ENCODE measurements around the gene PBX1.

PBX1 gene

GRCh38 chr1:164692420-164692819 is 133.4 kb downstream of the PBX1 start:
- Histone ChIP-seq H3K36me3 (no peaks in the 10 kb centered on the region), H3K4me3 (ENCODE audit: low read depth in 1 of 2, low read length in 1 of 2) (no peak overlapping the region), H3K27ac (no peak overlapping the region), H3K9me3 (no peaks in the 10 kb centered on the region), H3K4me1 (ENCODE audit: control insufficient read depth in 1 of 2, insufficient read depth in 1 of 2, low read depth in 1 of 2, low read length in 1 of 2) (no peaks in the 10 kb centered on the region), H3K27me3 (no peaks in the 10 kb centered on the region)
- TF ChIP-seq, protein P1, sequence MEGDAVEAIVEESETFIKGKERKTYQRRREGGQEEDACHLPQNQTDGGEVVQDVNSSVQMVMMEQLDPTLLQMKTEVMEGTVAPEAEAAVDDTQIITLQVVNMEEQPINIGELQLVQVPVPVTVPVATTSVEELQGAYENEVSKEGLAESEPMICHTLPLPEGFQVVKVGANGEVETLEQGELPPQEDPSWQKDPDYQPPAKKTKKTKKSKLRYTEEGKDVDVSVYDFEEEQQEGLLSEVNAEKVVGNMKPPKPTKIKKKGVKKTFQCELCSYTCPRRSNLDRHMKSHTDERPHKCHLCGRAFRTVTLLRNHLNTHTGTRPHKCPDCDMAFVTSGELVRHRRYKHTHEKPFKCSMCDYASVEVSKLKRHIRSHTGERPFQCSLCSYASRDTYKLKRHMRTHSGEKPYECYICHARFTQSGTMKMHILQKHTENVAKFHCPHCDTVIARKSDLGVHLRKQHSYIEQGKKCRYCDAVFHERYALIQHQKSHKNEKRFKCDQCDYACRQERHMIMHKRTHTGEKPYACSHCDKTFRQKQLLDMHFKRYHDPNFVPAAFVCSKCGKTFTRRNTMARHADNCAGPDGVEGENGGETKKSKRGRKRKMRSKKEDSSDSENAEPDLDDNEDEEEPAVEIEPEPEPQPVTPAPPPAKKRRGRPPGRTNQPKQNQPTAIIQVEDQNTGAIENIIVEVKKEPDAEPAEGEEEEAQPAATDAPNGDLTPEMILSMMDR (IDR thresholded peaks at IDR 0.05): no peak

- Histone ChIP-seq H3K4me3 (ENCODE audit: low read depth in 1 of 2, low read length in 1 of 2) (no peak overlapping the region), H3K36me3 (no peaks in the 10 kb centered on the region), H3K27ac (no peak overlapping the region), H3K4me1 (ENCODE audit: control insufficient read depth in 1 of 2, insufficient read depth in 1 of 2, low read depth in 1 of 2, low read length in 1 of 2) (no peaks in the 10 kb centered on the region), H3K9me3 (no peaks in the 10 kb centered on the region), H3K27me3 (no peaks in the 10 kb centered on the region)
- TF ChIP-seq, protein P1 (IDR thresholded peaks at IDR 0.05): no peak
These were observed 134.8 kb downstream of the PBX1 start for GRCh38 chr1:164693564-164694359.

GRCh38 chr1:164694505-164694904 is 135.5 kb downstream of the PBX1 start:
- Histone ChIP-seq H3K4me1 (ENCODE audit: control insufficient read depth in 1 of 2, insufficient read depth in 1 of 2, low read depth in 1 of 2, low read length in 1 of 2) (no peaks in the 10 kb centered on the region), H3K27ac (no peak overlapping the region), H3K36me3 (no peaks in the 10 kb centered on the region), H3K9me3 (no peaks in the 10 kb centered on the region), H3K4me3 (ENCODE audit: low read depth in 1 of 2, low read length in 1 of 2) (no peak overlapping the region), H3K27me3 (no peaks in the 10 kb centered on the region)
- TF ChIP-seq, protein P1 (IDR thresholded peaks at IDR 0.05): no peak

DNA sequence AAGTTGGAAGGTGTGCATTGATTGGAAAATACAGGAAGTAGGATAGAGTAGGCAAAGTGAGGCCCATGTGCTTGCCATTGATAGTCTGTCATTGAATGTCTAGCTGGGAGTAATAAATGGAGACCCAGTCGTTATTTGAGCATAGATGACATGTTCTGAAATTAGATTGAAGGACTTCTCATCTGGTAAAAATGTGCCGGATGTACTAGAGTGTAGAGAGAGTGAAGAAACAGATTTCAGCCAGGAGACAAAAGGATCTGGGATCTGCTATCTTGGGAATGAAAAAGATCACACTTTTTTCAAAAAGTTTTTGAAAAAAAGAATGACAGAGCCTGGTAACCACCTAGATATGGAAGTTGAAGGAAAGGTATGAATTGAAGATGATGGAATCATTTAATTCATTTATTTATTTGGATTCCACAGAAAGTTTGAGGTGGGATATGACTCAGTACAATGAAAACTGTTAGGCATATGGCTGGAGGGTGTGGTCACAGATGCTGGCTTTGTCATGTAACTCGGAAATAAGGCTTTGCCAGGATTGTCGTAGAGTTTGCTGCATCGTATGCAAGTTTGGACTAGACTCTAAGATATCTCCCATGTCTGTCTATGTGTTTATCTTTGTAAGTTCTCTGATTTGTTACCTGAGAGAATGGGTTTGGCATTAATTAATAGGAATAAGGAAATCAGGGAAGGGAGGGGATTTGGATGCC is 137.1 kb downstream of the PBX1 start:
- no peaks in the 10 kb centered on the region for H3K9me3 ChIP-seq
- TF ChIP-seq, protein P1 (IDR thresholded peaks at IDR 0.05): no peak
- no peak overlapping the region for H3K27ac ChIP-seq
- H3K27me3 ChIP-seq: no peaks in the 10 kb centered on the region
- no peaks in the 10 kb centered on the region for H3K36me3 ChIP-seq
- H3K4me1 ChIP-seq (ENCODE audit: control insufficient read depth in 1 of 2, insufficient read depth in 1 of 2, low read depth in 1 of 2, low read length in 1 of 2): no peaks in the 10 kb centered on the region
- H3K4me3 ChIP-seq (ENCODE audit: low read depth in 1 of 2, low read length in 1 of 2): no peak overlapping the region

DNA sequence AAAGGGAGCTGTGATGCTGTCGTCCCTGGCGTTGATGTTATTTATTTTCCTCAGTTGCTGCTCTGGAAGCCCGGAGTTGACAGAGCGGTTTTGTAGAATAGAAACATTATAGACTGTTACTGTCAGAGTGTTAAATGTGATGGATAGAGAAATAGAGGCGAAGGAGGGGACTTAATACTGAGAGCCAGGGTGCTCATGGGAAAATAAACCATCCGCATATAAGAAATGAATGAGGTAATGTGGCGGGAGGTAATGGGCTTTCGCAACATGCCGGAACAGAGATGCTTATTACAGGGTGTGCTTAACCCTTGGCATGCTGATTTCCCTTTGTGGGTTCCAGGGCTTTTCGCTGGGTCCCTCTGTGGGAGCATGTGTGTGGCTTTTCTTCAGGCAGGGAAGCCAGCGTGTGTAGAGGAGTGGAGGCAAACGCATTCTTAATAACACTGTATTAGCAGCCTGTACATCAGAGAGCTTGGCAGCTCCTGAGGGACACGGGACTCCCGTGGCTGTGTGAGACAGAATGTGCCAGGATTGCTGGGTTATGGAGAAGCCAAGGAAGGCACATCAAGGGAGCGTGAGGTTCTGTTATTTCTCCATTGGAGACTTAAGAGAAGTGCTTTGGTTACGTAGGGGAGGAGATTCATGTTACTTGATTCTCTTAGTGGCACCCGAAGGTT is 141.0 kb downstream of the PBX1 start:
- Histone ChIP-seq H3K4me3 (ENCODE audit: low read depth in 1 of 2, low read length in 1 of 2) (no peak overlapping the region), H3K4me1 (ENCODE audit: control insufficient read depth in 1 of 2, insufficient read depth in 1 of 2, low read depth in 1 of 2, low read length in 1 of 2) (no peaks in the 10 kb centered on the region), H3K27me3 (peaks cover 11% of the 10 kb centered on the region), H3K9me3 (no peaks in the 10 kb centered on the region), H3K36me3 (no peaks in the 10 kb centered on the region), H3K27ac (no peak overlapping the region)
- TF ChIP-seq, protein P1 (IDR thresholded peaks at IDR 0.05): no peak

Data from neutrophil (primary cell).